H9 (cell line): ENCODE results near the gene DLG1. TPM values are rescaled to one million over a fixed set of nuclear protein-coding genes. Genes with fewer than 3 reads are reported as not detected.
A peak's percentile ranks its signal among the peaks of the same experiment; 100 is the strongest.

Experiments
- DNase-seq: peaks from one replicate; pipeline ENCODE4 v3.0.0-alpha.2; 2017
- H2AFZ ChIP-seq: one replicate; pipeline ENCODE4 v1.6.1; 2013; ENCODE audit warnings: mild to moderate bottlenecking, low read length, control low read depth, moderate library complexity
- H2AK5ac ChIP-seq: 2 replicates; pipeline ENCODE4 v1.6.1; 2013; ENCODE audit warnings: low read length, control low read depth, mixed read lengths; ENCODE audit not compliant: insufficient read length
- H2BK120ac ChIP-seq: one replicate; pipeline ENCODE4 v1.6.1; 2013; ENCODE audit warnings: low read depth, mild to moderate bottlenecking, low read length, control low read depth, inconsistent platforms; ENCODE audit not compliant: poor library complexity, severe bottlenecking
- H2BK12ac ChIP-seq: 2 replicates; pipeline ENCODE4 v1.6.1; 2013; ENCODE audit warnings: low read length, control low read depth, mixed read lengths, low read depth; ENCODE audit not compliant: insufficient read length
- H2BK15ac ChIP-seq: 2 replicates; pipeline ENCODE4 v1.6.1; 2013; ENCODE audit warnings: low read depth, low read length, control low read depth
- H2BK20ac ChIP-seq: one replicate; pipeline ENCODE4 v1.6.1; 2013; ENCODE audit warnings: low read depth, mild to moderate bottlenecking, low read length, control low read depth, inconsistent platforms; ENCODE audit not compliant: poor library complexity, severe bottlenecking
- H2BK5ac ChIP-seq: 2 replicates; pipeline ENCODE4 v1.6.1; 2013; ENCODE audit warnings: low read length, control low read depth, mixed read lengths; ENCODE audit not compliant: insufficient read length
- H3K14ac ChIP-seq: 2 replicates; pipeline ENCODE4 v1.6.1; 2013; ENCODE audit warnings: low read length, control low read depth; ENCODE audit not compliant: insufficient read depth
- H3K18ac ChIP-seq: 2 replicates; pipeline ENCODE4 v1.6.1; 2013; ENCODE audit warnings: low read depth, mild to moderate bottlenecking, mixed read lengths, low read length, control low read depth; ENCODE audit not compliant: insufficient read length
- H3K23ac ChIP-seq: 2 replicates; pipeline ENCODE4 v1.6.1; 2013; ENCODE audit warnings: low read length, control low read depth, mixed read lengths, low read depth; ENCODE audit not compliant: insufficient read length
- H3K23me2 ChIP-seq: 2 replicates; pipeline ENCODE4 v1.6.1; 2013; ENCODE audit warnings: low read depth, mild to moderate bottlenecking, mixed read lengths, low read length, control low read depth; ENCODE audit not compliant: insufficient read length, poor library complexity, severe bottlenecking
- H3K27ac ChIP-seq: 2 replicates; pipeline ENCODE4 v1.5.1; 2013; ENCODE audit warnings: low read length, control low read depth, mixed read lengths, low read depth; ENCODE audit not compliant: insufficient read length
- H3K27me3 ChIP-seq: 2 replicates; pipeline ENCODE4 v1.6.1; 2013; ENCODE audit warnings: low read length, control low read depth, inconsistent platforms; ENCODE audit not compliant: insufficient read depth
- H3K4ac ChIP-seq: 2 replicates; pipeline ENCODE4 v1.6.1; 2013; ENCODE audit warnings: low read depth, mild to moderate bottlenecking, control low read depth, inconsistent platforms, low read length, moderate library complexity
- H3K4me1 ChIP-seq: 2 replicates; pipeline ENCODE4 v1.6.1; 2013; ENCODE audit warnings: low read length, control low read depth, inconsistent platforms; ENCODE audit not compliant: insufficient read depth
- H3K4me2 ChIP-seq: 2 replicates; pipeline ENCODE4 v1.6.1; 2013; ENCODE audit warnings: low read length, control low read depth, mixed read lengths; ENCODE audit not compliant: insufficient read length, insufficient read depth
- H3K56ac ChIP-seq: 2 replicates; pipeline ENCODE4 v1.6.1; 2013; ENCODE audit warnings: low read depth, mild to moderate bottlenecking, mixed read lengths, low read length, control low read depth; ENCODE audit not compliant: insufficient read length
- H3K79me1 ChIP-seq: 2 replicates; pipeline ENCODE4 v1.6.1; 2013; ENCODE audit warnings: low read depth, mild to moderate bottlenecking, moderate library complexity, low read length, control low read depth, inconsistent platforms; ENCODE audit not compliant: insufficient read depth, poor library complexity, severe bottlenecking
- H3K79me2 ChIP-seq: 2 replicates; pipeline ENCODE4 v1.6.1; 2013; ENCODE audit warnings: low read length, control low read depth, inconsistent platforms; ENCODE audit not compliant: insufficient read depth
- H3K9ac ChIP-seq: 2 replicates; pipeline ENCODE4 v1.6.1; 2013; ENCODE audit warnings: low read length, control low read depth, mixed read lengths; ENCODE audit not compliant: insufficient read length; ENCODE audit errors: extremely low read depth
- H3K9me3 ChIP-seq: one replicate; pipeline ENCODE4 v1.6.1; 2013; ENCODE audit warnings: low read depth, low read length, inconsistent platforms; ENCODE audit not compliant: control insufficient read depth
- H3T11ph ChIP-seq: one replicate; pipeline ENCODE4 v1.6.1; 2013; ENCODE audit warnings: mild to moderate bottlenecking, low read length, control low read depth, inconsistent platforms
- H4K20me1 ChIP-seq: one replicate; pipeline ENCODE4 v1.6.1; 2013; ENCODE audit not compliant: control insufficient read depth, insufficient read length, insufficient read depth
- H4K5ac ChIP-seq: 2 replicates; pipeline ENCODE4 v1.6.1; 2013; ENCODE audit warnings: low read depth, mild to moderate bottlenecking, mixed read lengths, low read length, control low read depth; ENCODE audit not compliant: insufficient read length
- H4K8ac ChIP-seq: replicated peaks from 2 replicates; pipeline ENCODE4 v1.6.1; 2013; ENCODE audit warnings: low read length, control low read depth, mixed read lengths, low read depth; ENCODE audit not compliant: insufficient read length
- H4K91ac ChIP-seq: 2 replicates; pipeline ENCODE4 v1.6.1; 2013; ENCODE audit warnings: low read depth, mild to moderate bottlenecking, moderate library complexity, mixed read lengths, low read length, control low read depth; ENCODE audit not compliant: insufficient read length
- H3K27ac Mint-ChIP-seq, 3 experiments: 2 replicates in 2 of 3; 3 replicates in 1 of 3; pipeline ENCODE4 v1.8.0; 2020 to 2021; ENCODE audit warnings: mixed read lengths in 3 of 3, mild to moderate bottlenecking in 1 of 3, moderate library complexity in 1 of 3
- H3K27me3 Mint-ChIP-seq: 2 replicates; pipeline ENCODE4 v1.8.0; 2021; ENCODE audit warnings: low read depth, mild to moderate bottlenecking, moderate library complexity, mixed read lengths
- H3K36me3 Mint-ChIP-seq, 3 experiments: 2 replicates in 2 of 3; 3 replicates in 1 of 3; pipeline ENCODE4 v1.8.0; 2020 to 2021; ENCODE audit warnings: low read depth in 3 of 3, mixed read lengths in 3 of 3; ENCODE audit not compliant: insufficient read depth in 1 of 3
- H3K4me1 Mint-ChIP-seq, 2 experiments: 2 replicates each; pipeline ENCODE4 v1.8.0; 2020; ENCODE audit warnings: mixed read lengths in 2 of 2
- H3K4me3 Mint-ChIP-seq, 2 experiments: 2 replicates in 1 of 2; 3 replicates in 1 of 2; pipeline ENCODE4 v1.8.0; 2020 to 2021; ENCODE audit warnings: mild to moderate bottlenecking in 2 of 2, mixed read lengths in 2 of 2, moderate library complexity in 1 of 2
- H3K9me3 Mint-ChIP-seq, 2 experiments: 2 replicates in 1 of 2; 3 replicates in 1 of 2; pipeline ENCODE4 v1.8.0; 2020; ENCODE audit warnings: mild to moderate bottlenecking in 2 of 2, mixed read lengths in 2 of 2, moderate library complexity in 1 of 2
- CTCF ChIP-seq: fragments of 200-600 bp; sonication (generic); conservative IDR thresholded peaks from 3 replicates; pipeline ENCODE4 v1.8.0; 2021; ENCODE audit warnings: antibody characterized with exemption, mild to moderate bottlenecking
- WGBS: extraction: QIAGEN DNeasy Blood & Tissue Kit; methylation state at CpG from one replicate; pipeline ENCODE4 v1.1.7; 2013; ENCODE audit warnings: missing lambda C conversion rate, low lambda C conversion rate, mixed read lengths; ENCODE audit not compliant: insufficient read length; ENCODE audit errors: extremely low coverage; 5-methylcytosine and 5-hydroxymethylcytosine counted together
- total RNA-seq: library from RNA; stranded (reverse); gene quantifications from 2 replicates; pipeline ENCODE4 v1.2.1, GENCODE V29; 2021

DLG1 gene
- total RNA-seq, 1 experiment from 2014 or later, result 84.1 TPM

- H3K4me3 Mint-ChIP-seq, result no peak overlapping the region
- peaks cover 2% of the 10 kb centered on the region for H3K27me3 Mint-ChIP-seq
- no peak overlapping the region for H4K5ac ChIP-seq
- peaks cover 36 to 39% of the 10 kb centered on the region in 2 experiments for H3K4me1 Mint-ChIP-seq
- no peaks in the 10 kb centered on the region for H3K27me3 ChIP-seq
- no peaks in the 10 kb centered on the region for H3K23me2 ChIP-seq
- H3K79me2 ChIP-seq, result no peaks in the 10 kb centered on the region
- H2BK5ac ChIP-seq, result no peak overlapping the region
- H3K9me3 ChIP-seq, result no peaks in the 10 kb centered on the region
- H2AK5ac ChIP-seq, result no peak overlapping the region
- H3K23ac ChIP-seq, result no peak overlapping the region
- H3K79me1 ChIP-seq, result no peaks in the 10 kb centered on the region
- H2BK120ac ChIP-seq, result no peak overlapping the region
- H2BK15ac ChIP-seq, result no peak overlapping the region
- no peak overlapping the region for H3K14ac ChIP-seq
- H2BK20ac ChIP-seq, result no peak overlapping the region
- H4K8ac ChIP-seq, result no peak overlapping the region
- H3K27ac ChIP-seq, result no peak overlapping the region
- WGBS, result no CpG with 5 or more reads among the region's 3 CpGs
- no peaks in the 10 kb centered on the region; a peak in 1 of 5 replicates for H3K9me3 Mint-ChIP-seq
- DNase-seq, result no peak
- no peaks in the 10 kb centered on the region for H3K36me3 Mint-ChIP-seq
- no peak overlapping the region for H3K56ac ChIP-seq
- H2AFZ ChIP-seq, result no peak overlapping the region
- H4K91ac ChIP-seq, result no peak overlapping the region
- no peak for TF ChIP-seq CTCF
- H3K18ac ChIP-seq, result no peak overlapping the region
- peaks cover 6% of the 10 kb centered on the region; the same call in 1 of the 2 replicates for H3K4me1 ChIP-seq
- no peak overlapping the region for H3K9ac ChIP-seq
- H3K4me2 ChIP-seq, result no peak overlapping the region
- H3T11ph ChIP-seq, result no peak overlapping the region
- no peak overlapping the region for H2BK12ac ChIP-seq
- H3K4ac ChIP-seq, result no peak overlapping the region
- no peaks in the 10 kb centered on the region for H4K20me1 ChIP-seq
- peak overlapping the region in 1 of 3 experiments; percentile 4; a peak in 1 of 7 replicates for H3K27ac Mint-ChIP-seq
These were observed 10.2 kb upstream of the DLG1 start for GRCh38 chr3:197308591-197308990.
